ENCODE measurements around the gene ATE1.
"Not testable (repeated sequence)": the region's sequence is repeated elsewhere in the genome, so short reads cannot be mapped to it uniquely, and the experiment has no call there.

The ATE1 gene

DNA sequence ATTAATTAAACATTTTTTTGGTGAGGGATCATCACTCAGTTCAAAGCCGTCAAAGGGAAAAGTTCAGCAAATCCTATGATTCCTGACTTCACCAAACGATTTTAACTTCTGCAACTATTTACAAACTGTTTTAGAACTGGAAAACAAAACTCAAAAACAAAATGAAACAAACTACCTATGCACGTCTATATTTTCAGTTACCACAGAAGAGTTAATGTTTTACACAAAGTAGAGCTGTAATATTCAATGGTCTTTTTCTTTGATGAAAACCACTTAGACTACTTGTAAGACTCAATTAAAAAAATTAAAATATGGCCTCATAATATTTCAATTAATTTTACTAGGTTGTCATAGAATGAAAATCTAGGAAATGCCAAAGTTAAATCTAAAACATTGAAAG, 131.5 kb downstream of the ATE1 start:
- no peak for DNase-seq (ENCODE audit: extremely low read depth in 1 of 2, low read depth in 1 of 2)

DNA sequence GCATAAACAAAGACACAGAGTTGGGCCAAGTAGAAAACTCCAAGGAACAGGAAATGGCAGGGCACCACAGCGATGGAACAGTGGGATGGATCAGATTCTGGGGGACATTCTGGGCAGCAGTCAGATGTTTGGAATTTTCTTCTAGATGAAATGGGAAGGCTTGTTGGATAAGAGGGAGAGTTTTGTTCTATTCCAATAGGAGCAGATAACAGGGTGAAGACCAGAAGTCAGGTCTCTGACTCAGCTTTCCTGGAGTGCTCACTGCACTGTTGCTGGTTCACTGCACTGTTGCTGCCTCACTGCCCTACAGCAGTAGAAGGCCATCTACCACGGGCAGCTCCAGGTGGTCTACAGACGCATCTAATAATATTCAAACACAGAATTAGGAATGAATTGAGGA, 135.6 kb downstream of the ATE1 start:
- DNase-seq (ENCODE audit: extremely low read depth in 1 of 2, low read depth in 1 of 2) = no peak

DNA sequence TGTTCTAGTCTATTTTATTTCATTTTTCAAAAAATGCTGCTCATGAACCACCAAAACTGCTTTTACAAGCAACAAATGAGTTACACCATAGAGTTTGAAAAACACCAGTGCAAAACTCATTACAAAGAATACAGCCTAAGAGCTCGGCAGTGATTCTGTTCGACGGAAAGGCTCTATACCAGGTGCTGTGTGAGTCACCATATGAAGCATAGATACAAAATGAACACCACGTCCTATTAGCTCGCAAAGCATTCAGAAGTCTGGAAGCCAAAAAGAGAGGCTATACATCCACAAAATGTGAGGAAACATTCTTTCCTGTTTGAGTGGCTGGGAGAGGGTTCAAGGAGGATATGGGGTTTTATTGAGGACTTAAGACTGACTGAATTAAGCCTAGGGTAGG, 136.1 kb downstream of the ATE1 start:
- no peak for DNase-seq (ENCODE audit: extremely low read depth in 1 of 2, low read depth in 1 of 2)

DNA sequence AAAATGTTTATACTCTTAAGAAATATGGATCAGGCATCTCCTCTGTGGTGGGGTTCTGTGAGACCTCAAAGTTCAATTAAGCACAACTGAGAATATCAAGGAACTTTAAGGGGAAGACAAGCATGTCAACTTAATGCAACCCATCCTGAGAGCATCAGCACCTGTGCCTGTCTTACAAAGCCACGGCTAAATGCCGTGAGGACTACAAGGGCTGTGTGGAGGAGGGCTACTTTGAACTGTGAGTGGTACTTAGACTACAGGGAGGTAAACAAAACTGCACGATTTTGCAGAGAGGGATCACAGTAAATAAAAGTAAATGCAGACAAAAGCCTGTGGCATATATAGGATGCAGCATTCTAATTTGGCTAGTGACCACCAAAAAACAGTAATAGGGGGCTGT, 139.1 kb downstream of the ATE1 start:
- no peak for DNase-seq (ENCODE audit: extremely low read depth in 1 of 2, low read depth in 1 of 2)

DNA sequence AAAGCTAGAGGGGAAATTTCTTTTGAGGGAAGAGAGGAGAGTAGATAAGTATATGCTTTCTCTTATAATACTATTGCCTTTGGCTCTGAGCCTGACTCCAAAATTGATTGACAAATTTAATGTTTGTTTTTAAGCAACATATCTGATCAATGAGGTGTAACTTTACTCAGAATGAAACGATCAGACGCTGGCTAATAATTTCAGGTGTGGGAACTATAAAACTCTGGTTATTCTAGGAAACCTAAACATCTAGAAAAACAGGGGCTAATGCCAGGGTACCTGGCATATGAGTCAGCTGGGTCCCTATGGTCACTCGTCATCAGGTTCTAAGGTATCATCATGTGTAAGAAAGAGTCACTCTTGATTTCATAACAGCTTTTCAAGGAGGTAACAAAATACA, 139.7 kb downstream of the ATE1 start:
- DNase-seq (ENCODE audit: extremely low read depth in 1 of 2, low read depth in 1 of 2) = no peak

DNA sequence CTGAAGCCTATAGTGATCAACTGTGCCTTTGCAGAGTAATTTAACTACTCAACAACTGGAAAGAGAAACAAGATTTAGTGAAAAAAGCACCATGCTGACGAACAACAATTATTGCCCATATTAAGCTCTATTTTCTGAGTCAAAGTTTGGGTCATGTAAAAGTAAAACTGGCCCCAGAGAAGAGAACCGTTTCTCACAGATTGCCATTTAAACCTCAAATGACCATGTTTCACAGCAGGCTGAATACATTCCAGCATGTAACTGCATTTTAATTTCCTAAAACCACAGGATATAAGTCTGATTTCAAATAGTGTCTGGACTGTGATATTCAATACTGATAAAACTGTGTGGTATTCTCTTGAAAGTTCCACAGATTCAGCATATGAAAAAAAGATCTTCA, 140.7 kb downstream of the ATE1 start:
- no peak for DNase-seq (ENCODE audit: extremely low read depth in 1 of 2, low read depth in 1 of 2)

DNA sequence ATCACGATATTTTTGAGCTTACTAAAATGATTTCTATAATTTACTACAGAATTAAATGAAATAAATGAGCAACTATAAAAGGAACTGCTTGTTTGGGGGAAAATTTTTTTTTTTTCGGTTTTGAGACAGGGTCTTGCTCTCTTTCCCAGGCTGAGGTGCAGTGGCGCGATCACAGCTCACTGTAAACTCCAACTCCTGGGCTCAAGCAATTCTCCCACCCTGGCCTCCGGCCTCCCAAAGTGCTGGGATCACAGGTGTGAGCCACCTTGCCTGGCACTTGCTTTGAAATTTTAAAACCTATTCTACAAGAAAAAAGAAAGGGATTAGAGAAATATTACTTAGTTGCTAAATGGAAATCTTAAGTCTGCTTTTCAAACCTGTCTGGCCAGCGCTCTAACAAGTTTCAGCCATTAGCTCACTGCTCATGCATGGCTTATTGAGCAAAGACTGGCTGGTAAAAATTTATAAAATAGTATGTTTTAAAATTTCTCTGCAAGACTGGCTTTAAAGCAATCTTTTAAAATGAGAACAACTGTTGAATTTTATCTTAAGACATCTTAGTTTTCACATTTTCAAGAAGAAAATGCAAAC, 144.0 kb downstream of the ATE1 start:
- no peak for DNase-seq (ENCODE audit: extremely low read depth in 1 of 2, low read depth in 1 of 2)

DNA sequence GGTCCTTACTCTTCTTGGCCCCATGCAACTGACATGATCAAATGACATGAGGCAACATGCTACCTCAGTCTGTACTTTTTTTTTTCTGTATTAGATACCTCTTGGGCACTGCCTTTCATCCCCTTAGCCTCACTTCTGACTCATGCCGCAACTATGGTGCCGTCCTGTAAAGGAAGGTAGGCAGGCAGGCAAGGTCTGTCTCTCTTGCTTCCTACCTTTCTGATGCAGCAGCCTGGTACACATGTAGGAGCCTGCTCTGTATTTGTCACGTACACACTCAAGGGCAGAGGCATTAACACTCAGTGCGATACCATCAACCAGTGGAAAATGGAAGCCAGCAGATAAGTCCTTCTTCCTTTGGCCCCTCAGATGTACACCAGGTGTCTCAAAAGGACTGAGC, 146.7 kb downstream of the ATE1 start:
- DNase-seq (ENCODE audit: extremely low read depth in 1 of 2, low read depth in 1 of 2) = no peak

DNA sequence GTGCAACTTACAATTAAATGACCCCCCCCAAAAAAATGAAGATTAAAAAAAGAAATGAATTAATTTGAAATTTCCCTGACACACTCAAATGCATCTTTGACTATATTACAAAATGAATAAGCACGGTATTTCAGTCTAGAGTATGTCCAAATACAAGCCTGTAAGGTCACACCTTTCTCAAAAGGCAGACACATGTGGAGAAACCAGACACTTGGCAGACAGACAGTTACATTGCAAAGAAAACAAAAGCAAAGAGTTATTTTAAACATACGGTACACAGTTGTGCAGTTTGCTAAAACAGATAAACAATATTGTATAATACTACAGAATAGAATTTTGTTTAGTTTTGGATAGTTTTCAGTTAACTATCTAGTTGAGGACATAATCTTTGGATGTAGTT, 153.0 kb downstream of the ATE1 start:
- DNase-seq (ENCODE audit: extremely low read depth in 1 of 2, low read depth in 1 of 2) = no peak

DNA sequence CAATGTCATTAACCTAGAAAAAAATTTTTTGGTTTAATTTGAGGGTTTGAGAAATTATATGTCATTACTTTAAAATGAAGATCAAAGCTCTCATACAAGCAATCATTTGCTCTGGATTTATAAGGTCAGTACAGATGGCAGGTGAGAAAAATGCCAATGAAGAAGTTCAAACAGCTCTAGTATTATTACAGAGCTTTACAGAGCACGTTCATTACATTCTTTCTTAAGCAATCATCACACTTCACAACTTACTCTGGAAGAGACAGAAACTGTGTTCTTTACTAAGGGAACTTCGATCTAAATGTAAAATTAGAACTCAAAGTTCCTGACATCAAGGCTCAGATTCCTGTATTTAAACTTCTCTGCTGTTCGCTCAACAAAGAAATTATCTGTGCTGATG, 153.4 kb downstream of the ATE1 start:
- DNase-seq (ENCODE audit: extremely low read depth in 1 of 2, low read depth in 1 of 2) = no peak

DNA sequence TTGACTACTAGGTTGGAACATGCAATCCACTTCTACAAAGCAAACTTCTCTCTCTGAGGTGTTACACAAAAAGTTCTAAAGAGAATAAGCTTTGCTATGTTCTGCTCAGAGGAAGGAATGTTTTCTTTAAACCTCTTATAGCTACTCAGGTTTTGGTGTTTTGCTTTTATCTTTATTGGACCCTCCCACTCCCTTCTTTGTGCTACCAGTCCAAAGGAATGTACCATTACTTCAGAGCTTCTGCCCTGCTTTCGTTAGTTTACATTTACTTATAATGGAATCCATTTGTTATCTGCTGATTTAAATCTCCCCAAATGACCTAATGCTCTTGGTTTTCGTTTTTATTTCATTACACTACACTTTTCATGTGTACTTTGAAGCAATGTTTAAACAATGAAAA, 154.9 kb downstream of the ATE1 start:
- no peak for DNase-seq (ENCODE audit: extremely low read depth in 1 of 2, low read depth in 1 of 2)

DNA sequence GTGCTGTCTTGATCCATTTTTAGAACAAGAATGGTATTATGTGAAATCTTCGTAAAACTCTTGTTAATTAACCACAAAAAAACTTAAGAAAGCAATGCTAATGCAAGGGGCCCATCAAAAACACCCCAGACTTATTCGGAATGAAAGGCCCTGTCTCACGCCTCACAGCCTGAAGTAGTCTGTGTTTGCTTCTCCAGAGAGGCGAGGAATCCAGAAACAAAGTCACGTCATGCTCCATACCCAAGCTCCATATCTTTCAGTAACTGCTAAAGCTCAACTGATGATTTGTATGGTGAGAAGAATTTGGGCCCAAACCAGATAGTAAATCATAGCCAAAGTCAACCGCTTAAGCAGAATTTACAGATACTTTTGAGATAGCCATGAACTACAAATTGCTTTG, 155.4 kb downstream of the ATE1 start:
- no peak for DNase-seq (ENCODE audit: extremely low read depth in 1 of 2, low read depth in 1 of 2)

DNA sequence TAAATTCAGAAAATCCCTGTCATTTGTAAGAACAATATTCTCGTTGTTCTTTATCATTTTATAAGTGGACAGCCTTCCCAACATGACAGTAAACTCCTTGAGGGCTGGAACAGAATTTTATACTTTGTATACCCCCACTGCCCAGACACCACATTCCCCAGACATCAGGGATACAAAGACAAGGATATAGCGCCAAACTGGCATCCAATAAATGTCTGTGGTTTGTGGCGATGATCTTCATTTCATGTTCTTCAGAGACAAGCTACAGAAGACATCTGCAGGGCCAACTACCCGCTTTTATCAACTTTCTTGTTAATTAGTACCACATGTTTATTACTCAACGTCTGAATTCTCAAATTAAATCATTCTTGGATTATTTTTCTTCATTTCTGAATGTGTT, 155.9 kb downstream of the ATE1 start:
- no peak for DNase-seq (ENCODE audit: extremely low read depth in 1 of 2, low read depth in 1 of 2)

DNA sequence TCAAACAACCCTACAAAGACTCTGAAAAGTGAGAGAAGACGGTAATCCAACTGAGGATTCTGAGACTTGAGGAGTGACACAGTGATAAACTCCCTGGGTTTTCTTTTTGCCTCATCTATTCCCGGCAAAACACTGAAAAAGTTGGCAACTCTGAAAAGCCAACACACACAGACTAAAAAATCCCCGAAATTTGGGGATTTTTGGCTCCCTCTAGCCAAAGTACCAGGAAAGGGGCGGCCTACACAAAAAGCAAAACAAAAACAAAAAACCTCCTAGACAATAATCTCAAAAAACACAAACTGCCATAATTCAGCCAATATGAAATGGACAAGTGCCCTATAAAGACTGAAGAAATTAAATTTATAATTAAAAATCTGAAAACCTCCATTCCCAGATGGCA, 161.4 kb downstream of the ATE1 start:
- DNase-seq (ENCODE audit: extremely low read depth in 1 of 2, low read depth in 1 of 2) = no peak

DNA sequence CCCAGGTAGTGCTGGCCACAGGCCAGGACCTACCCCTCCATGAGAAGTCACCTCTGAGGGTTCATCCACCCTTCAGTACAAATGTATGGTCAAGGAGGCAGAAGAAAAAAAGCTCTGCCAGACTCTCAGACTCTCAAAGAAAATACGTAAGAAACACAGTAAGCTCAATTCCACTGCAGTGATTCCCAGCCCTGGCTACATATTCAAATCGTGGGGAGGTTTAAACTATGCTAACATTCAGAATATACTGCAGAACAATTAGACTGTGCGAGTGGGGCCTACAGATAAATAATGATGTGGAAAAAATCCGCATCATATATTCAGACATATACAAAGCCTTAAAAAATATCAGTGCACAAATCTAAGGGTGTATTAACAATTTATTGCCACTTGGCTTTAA, 162.6 kb downstream of the ATE1 start:
- DNase-seq (ENCODE audit: extremely low read depth in 1 of 2, low read depth in 1 of 2) = no peak

DNA sequence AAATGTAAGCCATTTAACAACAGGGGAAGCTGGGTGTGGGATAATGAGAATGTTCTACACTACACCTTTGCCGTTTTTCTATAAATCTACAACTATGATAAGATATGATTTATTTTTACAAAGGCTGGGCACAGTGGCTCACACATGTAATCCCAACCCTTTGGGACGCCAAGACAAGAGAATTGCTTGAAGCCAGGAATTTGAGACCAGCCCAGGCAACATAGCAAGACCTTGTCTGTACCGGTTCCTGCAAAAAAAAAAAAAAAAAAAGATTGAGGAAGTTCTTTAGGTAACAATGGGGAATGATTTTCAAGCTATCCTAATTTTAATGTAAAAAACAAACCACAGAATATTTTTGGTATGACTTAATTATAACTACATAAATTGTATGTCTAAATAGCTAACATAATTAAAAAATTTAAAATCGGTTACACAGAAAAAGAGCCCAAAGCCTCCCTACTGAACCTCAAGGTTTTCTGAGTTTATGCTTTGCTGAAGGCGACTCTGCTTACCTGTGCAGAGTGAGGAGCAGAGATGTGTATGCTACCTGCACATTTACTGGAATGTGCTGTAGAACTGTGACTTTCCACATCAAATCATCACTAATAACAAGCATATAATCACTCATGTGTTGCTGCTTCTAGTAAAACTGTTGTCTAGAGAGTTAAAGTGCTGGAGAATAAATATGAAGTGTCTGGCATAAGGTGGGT, 163.4 kb downstream of the ATE1 start:
- no peak for DNase-seq (ENCODE audit: extremely low read depth in 1 of 2, low read depth in 1 of 2)

DNA sequence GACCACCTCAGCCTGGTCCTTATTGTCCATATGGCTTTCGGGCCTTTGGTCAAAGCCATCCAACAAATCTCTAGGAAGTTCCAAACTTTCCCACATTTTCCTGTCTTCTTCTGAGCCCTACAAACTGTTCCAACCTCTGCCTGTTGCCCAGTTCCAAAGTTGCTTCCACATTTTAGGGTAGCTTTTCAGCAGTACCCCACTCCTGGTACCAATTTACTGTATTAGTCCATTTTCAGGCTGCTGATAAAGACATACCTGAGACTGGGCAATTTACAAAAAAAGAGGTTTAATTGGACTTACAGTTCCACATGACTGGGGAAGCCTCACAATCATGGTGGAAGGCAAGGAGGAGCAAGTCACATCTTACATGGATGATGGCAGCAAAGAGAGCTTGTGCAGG, 170.6 kb downstream of the ATE1 start:
- DNase-seq (ENCODE audit: extremely low read depth in 1 of 2, low read depth in 1 of 2) = not testable (repeated sequence)

DNA sequence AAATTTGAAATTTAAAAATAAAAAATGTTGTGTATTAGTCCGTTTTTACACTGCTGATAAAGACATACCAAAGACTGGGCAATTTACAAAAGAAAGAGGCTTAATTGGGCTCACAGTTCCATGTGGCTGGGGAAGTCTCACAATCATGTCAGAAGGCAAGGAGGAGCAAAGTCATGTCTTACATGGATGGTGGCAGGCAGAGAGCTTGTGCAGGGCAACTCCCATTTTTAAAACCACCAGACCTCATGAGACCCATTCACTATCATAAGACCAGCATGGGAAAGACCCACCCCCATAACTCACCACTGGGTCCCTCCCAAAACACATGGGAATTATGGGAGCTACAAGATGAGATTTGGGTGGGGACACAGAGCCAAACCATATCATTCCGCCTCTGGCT, 172.3 kb downstream of the ATE1 start:
- DNase-seq (ENCODE audit: extremely low read depth in 1 of 2, low read depth in 1 of 2) = not testable (repeated sequence)

DNA sequence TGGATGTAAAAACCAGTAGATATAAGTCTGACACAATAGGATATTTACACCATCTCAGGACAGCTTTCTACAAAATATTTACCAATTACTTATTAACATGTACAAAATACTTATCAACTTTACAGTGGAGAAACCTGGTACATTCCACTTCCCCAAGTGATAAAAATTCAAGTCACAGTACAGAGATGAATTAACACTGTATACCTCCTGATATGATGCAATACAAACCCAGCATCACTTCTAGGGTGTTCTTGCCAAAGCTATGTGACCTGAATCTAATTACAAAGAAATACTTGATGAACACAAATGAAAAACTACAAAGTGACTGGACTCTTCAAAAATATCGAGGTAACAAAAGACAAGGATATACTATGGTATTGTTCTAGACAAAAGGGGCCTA, 173.2 kb downstream of the ATE1 start:
- no peak for DNase-seq (ENCODE audit: extremely low read depth in 1 of 2, low read depth in 1 of 2)

DNA sequence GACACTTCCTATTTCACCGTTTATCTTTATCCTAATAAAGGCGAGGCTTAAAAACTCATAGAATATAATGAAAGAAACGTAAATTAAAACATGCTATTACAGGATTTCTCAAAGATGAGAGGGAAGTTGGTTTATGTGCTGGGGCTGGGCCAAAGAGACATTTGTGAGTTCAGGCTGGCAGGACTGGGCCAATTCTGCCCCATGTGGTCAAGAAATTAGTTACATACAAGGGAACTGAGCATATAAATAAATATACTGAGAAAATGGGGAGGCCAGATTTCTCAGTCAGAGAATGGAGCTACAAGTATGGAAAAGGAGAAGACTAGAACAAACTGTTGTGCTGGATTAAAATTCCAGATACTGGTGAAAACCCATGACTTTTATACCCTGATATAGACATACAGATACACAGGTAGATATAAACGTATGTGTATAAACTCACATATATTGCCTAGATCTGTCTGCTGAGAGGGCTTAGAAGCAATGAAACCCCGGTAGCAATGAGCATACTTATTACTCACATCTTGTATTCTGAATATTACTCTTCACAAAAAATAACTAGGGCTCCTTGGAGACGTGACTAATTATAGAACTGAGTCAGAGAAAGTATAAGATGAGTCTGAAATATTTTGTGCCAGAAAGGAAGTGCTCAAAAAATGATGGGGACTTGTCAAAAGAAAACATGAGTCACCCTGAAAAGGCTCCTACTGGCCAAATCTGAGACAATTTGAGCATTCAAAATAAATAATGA, 173.9 kb downstream of the ATE1 start:
- DNase-seq (ENCODE audit: extremely low read depth in 1 of 2, low read depth in 1 of 2) = no peak

DNA sequence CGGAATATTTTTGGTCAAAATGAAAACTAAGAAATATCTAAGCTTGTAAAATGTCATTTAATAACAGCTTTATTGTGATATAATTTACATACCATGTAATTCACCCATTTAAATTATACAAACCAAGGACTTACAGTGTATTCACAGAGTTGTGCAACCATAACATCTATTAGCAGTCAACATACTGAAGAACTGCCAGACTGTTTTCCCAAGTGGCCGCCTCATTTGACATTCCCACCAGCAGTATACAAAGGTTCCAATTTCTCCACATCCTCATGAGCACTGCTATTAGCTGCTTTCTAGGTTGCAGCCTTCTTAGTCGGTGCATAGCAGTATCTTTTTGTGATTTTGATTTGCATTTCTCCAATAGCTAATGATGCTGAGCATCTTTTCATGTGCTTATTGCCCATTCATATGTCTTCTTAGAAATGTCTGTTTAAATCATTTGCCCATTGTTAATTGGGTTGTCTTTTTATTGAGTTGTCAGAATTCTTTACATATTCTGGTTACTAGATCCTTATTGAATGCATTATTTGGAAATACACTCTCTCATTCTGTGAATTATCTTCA, 176.6 kb downstream of the ATE1 start:
- no peak for DNase-seq (ENCODE audit: extremely low read depth in 1 of 2, low read depth in 1 of 2)

DNA sequence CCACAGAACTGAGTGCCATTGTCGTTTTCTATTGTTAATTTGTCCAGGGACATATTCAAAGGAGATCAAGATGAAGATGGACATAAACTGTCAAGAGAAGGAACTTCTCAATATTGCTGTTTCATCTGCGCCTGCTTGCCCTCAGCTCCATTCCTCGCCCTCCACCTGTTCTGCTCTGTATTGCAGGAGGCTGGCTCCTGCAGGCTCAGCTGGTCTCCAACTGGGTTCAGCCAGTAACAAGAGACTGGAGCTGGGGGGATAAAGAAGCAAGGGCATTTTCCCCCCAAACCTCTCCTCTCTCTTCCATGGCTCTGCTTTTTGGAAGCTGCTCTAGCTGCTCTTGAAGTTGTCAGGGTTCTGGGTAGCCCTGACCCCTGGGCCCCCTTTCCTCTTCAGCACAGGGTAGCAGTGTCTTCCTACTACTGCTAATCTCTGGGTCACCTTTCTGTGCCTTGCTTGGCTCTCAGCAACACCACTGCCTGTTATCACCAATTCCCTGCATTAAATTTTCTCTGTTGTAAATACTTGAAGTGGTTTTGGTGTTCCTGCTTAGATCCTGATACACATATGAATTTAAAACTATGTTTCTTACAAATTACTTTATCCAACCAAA, 180.6 kb downstream of the ATE1 start:
- no peak for DNase-seq (ENCODE audit: extremely low read depth in 1 of 2, low read depth in 1 of 2)
